GM18861 (cell line): Measurements from ENCODE around the gene SOX18.
"Not testable (repeated sequence)": the region's sequence is repeated elsewhere in the genome, so short reads cannot be mapped to it uniquely, and the experiment has no call there.

ENCODE experiments used
- ATAC-seq: cut with Tn5 transposase; IDR thresholded peaks from one replicate; pipeline ENCODE4 v1.9.1; 2021; ENCODE audit not compliant: unreplicated experiment

The SOX18 gene

DNA sequence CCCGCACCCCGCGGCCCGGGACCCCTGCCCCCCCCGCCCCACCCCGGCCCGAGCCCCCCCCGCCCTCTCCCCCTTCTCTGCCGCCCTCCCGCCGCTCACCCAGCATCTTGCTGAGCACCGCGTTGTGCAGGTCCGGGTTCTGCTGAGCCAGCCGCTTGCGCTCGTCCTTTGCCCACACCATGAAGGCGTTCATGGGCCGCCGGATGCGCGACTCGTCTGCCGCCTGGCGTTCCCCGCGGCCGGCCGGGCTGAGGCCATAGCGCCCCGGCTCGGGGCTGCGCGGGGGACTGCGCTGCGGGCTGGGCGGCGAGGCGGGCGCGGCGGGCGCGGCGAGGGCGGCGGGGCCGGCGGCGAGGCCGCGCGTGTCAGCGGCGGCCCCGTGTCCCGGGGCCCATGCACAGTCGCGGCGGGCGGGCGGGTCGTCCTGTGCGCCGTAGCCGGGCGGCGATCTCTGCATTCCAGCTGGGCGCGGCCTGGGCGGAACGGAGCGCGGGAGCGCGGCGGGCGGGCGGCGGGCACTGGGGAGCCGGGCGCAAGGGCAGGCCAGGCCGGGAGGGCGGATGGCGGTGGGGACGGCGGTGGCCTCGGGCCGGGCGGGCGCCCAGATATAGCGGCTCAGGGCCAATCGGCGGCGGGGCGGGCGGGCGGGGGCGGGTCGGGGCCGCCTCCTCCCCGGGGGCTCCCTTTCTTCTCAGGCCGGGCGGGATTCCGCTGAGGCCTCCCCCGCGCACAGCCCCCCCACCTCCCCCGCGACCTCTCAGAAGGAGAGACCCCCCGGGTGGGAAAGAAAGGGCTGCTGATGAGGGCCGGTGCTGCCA, at the start of gene SOX18:
TSS of gene SOX18 (minus strand) at position 580 of the 818 bp plus-strand sequence. CDS start at position 457, 123 bp downstream.
- ATAC-seq = no peak

- ATAC-seq = no peak
Observed at GRCh38 chr20:64098471-64099013, 49.1 kb upstream of the SOX18 start.

DNA sequence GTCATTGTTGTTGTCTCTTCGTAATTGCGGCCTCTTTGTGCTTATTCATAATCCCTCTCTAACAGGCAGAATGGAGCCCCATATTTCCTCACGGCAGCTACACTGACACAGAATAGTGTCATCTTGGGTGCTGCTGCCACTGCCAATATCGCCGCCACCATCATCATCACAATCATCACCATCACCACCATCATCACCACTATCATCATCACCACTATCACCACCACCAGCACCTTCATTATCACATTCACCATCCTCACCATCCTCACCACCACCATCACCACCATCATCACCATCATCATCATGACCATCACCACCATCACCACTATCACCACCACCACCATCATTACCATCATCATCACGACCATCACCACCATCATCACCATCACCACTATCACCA, 47.1 kb upstream of the SOX18 start:
- ATAC-seq = no peak

DNA sequence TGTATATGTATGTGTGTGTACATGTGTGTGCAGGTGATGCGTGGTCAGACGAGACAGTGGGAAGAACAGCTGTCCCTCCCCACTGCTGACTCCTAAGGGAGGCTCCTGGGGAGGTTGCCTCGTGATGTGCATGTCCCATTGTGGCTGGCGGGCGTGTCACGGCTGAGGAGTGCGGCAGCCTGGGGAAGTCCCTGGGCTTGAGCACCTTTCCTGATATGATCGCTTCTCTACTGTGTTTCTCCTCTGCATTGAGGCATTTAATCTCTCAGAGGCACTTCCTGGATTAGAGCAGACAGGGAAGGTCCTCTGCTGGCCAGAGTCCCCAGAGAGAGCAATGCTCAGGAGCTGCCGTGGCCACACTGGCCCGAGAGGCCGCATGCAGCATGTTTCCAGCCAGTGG, 46.5 kb upstream of the SOX18 start:
- ATAC-seq = no peak

- no peak for ATAC-seq
Observed at GRCh38 chr20:64095455-64095854, 46.0 kb upstream of the SOX18 start.

DNA sequence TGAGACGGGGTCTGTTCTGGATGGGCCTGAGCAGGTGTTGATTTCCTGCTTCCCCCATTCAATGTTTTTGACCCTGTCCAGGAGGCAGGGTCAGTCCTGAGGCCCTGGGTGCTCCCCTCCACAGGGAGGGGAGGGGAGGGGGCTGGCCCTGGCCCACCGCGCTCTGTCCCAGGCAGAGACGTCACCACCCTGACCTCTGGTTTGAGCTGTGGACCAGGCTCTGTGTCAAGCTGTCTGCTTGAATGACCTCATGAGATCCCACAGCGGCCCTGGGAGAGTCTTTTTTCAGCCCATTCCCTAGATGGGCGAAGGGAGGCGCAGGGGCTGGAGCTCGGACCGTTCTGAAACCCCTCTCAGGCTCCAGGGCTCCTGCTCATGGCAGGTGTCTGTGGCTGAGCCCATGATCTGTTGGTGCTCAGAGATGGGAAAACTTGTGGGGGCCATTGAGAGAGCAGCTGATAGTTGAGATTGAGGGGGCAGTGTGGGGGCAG, 43.6 kb upstream of the SOX18 start:
- no peak for ATAC-seq

DNA sequence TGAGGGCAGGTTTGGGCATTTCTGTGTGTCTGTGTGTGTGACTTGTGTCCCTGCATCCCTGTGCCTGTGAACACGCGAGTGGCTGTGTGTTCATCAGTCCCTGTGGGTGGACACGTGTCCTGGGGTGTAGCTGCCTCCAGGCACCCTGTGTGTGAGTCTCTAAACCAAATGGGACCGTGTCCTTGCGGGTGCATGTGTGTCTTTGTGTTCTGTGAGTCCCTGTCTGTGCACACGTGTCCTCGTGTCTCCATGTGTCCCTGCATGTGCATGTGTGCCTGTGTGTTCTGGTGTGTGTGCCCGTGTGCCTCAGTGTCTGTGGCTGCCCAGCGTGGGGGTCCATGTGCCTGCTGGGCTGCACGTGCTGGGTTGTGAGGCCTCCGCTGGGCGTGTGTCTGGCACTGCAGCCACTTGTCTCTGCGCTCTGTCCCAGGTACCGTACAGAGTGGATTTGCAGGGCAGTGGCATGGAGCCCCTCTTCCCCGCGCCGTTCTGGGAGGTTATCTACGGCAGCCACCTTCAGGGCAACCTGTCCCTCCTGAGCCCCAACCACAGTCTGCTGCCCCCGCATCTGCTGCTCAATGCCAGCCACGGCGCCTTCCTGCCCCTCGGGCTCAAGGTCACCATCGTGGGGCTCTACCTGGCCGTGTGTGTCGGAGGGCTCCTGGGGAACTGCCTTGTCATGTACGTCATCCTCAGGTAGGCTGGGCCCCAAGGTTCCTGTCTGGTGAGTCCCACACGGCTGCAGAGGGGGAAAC, 43.0 kb upstream of the SOX18 start:
- no peak for ATAC-seq

DNA sequence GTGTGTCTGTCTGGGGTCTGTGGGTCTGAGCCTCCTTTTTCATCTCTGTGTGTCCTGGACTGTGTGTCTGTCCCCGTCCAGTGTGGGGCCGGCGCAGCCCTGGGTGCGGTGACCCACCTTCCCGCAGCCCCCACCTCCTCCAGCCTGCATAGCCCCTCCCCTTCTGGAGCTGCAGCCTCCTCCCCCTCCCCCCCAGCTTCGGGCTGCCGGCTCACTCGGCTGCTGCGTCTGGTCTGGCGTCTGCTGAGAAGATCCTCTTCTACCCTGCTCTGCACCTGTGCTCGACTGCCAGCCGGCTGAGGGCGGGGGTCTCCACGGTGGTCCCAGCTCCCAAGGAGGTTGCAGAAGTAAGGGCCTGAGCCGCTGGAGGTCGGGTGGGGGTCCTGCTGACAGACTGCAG, 42.3 kb upstream of the SOX18 start:
- no peak for ATAC-seq

DNA sequence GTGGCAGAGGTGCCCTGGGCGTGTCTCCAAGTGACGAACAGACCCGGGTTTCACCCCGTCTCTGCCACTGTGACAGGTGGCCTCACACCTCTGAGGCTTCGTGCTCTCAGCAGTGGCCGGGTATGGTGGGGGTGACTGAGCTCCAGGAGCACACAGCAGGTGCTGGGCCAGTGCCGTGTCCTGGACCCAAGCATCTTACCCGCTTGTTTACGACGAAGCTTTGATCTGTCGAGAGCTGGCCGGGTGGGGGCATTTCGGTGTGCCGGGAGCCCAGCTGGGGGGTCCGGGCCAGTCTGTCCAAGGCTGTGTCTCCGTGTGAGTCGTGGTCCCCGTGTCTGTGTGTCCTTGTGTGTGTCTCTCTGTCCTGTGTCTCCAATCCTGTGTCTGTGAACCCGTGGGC, 41.9 kb upstream of the SOX18 start:
- no peak for ATAC-seq

DNA sequence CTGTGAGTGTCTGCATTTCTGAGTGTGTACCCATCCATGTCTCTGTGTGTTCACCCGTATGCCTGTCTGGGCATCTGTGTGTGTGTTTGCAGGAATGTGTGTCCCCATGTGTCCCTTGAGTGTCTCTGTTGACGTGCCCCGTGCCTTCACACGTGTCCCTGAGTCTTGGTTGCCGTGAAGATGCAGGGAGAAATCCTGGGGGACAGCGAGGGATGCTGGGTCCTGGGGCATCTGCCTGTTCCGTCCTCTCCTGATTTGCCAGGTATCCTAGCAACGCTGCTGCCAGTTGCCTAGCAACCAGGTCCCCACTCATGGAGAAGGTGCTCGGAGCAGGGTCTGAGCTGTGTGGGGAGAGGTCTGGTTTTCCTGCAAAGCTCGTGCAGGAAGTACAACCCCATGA, 40.7 kb upstream of the SOX18 start:
- no peak for ATAC-seq

GRCh38 chr20:64088586-64088985, 39.1 kb upstream of the SOX18 start:
- ATAC-seq = not testable (repeated sequence)

DNA sequence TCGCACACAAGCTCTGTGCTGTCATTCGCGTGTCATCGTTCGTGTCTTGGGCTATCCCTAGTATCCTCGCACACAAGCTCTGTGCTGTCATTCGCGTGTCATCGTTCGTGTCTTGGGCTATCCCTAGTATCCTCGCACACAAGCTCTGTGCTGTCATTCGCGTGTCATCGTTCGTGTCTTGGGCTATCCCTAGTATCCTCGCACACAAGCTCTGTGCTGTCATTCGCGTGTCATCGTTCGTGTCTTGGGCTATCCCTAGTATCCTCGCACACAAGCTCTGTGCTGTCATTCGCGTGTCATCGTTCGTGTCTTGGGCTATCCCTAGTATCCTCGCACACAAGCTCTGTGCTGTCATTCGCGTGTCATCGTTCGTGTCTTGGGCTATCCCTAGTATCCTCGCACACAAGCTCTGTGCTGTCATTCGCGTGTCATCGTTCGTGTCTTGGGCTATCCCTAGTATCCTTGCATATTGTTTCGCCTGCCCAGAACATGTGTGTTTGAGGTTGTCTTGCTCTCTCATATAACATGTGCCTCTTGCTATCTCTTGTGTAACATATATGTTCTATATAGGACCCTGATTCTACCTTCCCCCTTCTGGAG, 37.9 kb upstream of the SOX18 start:
- ATAC-seq = not testable (repeated sequence)

DNA sequence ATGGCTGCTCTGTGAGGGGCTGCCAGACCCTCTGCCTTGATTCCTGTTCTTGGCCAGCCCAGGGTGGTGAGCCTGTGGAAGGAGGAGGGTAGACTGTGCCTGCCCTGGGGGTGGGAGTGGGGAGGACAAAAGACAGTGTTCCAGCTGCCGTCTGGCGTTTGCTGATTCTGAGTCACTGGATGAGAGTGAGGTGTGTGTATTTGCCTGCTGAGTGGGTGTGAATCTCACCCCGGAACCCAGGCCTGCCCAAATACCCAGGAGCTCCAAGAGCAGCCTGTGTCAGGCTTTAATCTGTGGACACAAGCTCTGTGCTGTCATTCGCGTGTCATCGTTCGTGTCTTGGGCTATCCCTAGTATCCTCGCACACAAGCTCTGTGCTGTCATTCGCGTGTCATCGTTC, 37.4 kb upstream of the SOX18 start:
- no peak for ATAC-seq

GRCh38 chr20:64084685-64085152, 35.3 kb upstream of the SOX18 start:
- no peak for ATAC-seq

DNA sequence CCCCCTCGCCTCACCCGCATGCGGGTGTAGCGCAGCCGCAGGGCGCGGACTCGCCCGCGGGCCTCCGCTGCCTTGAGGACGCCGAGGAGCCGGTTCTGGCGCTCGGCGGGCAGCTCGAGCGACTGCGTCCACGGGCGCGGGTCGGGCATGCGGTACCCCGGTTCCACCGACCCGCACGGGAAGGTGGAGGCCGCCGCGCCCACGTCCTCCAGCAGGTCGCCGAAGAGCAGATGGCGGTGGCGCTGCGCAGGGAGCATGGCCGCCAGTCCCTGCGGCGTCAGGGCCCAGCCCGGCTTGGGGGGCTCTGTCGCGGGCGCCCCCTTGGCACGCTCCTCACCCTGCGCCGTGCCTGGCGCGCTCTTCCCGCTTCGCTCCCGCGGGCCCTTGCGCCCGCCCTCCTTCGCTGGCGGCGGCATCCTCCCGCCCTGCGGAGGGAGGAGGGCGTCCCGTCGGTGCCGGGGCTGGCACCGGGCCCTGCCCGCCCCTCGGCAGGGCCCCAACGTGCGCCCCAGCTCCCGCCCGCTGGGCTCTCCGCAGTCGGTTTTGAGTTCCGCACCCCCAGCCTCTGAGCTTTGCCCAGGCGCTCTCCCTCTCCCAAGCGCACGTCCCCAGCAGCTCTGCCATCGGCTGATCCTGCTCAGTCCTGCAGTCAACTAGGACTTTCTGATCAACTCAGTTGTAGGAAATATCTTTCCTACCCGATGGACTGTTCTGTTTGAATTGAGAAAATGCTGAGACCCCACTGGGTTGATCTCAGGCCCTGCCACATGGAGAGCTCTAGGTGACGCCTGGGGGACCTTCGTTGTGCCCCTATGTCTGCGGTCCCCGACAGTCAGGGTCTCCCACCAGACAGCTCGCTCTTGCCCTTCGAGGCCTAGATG, 34.6 kb upstream of the SOX18 start, which contains the start of gene LKAAEAR1:
TSS of gene LKAAEAR1 (minus strand) at position 595 of the 881 bp plus-strand sequence. CDS start at position 416, 179 bp downstream.
- ATAC-seq = no peak

GRCh38 chr20:64083378-64083803, 34.0 kb upstream of the SOX18 start:
- ATAC-seq = no peak

GRCh38 chr20:64082820-64083377, 33.5 kb upstream of the SOX18 start:
- ATAC-seq = no peak

- ATAC-seq = no peak
Observed at GRCh38 chr20:64082126-64082731, 32.8 kb upstream of the SOX18 start.

DNA sequence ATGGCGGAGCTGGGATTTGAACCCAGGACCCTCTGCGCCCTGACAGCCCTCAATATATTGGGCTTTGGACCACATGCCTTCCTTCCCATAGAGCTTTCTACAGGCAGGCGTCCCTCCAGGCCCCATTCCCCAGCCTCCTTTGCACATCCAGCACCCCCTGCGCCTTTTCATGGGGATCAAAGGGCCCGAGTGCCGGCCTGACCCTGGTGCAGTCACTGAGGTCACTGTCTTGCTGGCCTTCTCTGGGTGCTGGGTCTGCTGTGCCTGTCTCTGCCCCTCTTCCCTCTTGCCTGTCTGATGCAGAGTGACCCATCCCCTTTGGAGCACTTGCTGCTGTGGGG, 32.2 kb upstream of the SOX18 start:
- ATAC-seq = no peak
